Keratinocyte (primary cell): ENCODE data around the gene MTMR4.

ENCODE experiments used
- EZH2 ChIP-seq: IDR thresholded peaks from one replicate; pipeline ENCODE4 v1.6.1; 2012; ENCODE audit warnings: inconsistent platforms, mild to moderate bottlenecking, low read length, moderate library complexity
- TF ChIP-seq, protein P1 (sequence below), 3 experiments: IDR thresholded peaks in 1 of 3; conservative IDR thresholded peaks in 1 of 3; optimal IDR thresholded peaks in 1 of 3; 2 replicates in 2 of 3; 3 replicates in 1 of 3; pipeline versions ENCODE3 to v1.5.1; 2011; ENCODE audit warnings: low read length in 3 of 3, mild to moderate bottlenecking in 3 of 3, moderate library complexity in 2 of 3, control low read depth in 1 of 3, inconsistent platforms in 1 of 3; ENCODE audit not compliant: insufficient read depth in 2 of 3; ENCODE audit errors: extremely low read depth in 1 of 3

- TF ChIP-seq, protein P1, sequence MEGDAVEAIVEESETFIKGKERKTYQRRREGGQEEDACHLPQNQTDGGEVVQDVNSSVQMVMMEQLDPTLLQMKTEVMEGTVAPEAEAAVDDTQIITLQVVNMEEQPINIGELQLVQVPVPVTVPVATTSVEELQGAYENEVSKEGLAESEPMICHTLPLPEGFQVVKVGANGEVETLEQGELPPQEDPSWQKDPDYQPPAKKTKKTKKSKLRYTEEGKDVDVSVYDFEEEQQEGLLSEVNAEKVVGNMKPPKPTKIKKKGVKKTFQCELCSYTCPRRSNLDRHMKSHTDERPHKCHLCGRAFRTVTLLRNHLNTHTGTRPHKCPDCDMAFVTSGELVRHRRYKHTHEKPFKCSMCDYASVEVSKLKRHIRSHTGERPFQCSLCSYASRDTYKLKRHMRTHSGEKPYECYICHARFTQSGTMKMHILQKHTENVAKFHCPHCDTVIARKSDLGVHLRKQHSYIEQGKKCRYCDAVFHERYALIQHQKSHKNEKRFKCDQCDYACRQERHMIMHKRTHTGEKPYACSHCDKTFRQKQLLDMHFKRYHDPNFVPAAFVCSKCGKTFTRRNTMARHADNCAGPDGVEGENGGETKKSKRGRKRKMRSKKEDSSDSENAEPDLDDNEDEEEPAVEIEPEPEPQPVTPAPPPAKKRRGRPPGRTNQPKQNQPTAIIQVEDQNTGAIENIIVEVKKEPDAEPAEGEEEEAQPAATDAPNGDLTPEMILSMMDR (optimal IDR thresholded peaks at IDR 0.05 in 1 of 3, IDR thresholded peaks at IDR 0.05 in 1 of 3, conservative IDR thresholded peaks at IDR 0.05 in 1 of 3; ENCODE audit: extremely low read depth in 1 of 3, insufficient read depth in 2 of 3, low read length in 3 of 3) = no peak
- no peak for TF ChIP-seq EZH2
Observed at GRCh38 chr17:58531661-58532554, 17.5 kb upstream of the MTMR4 start.
